ENCODE measurements around the gene COL18A1. TPM values are rescaled to one million over a fixed set of nuclear protein-coding genes. Genes with fewer than 3 reads are reported as not detected.

The COL18A1 gene
- total RNA-seq, 4 donors from 2014 or later: 124 to 224 (median 173) TPM

GRCh38 chr21:45516071-45516670, 111.2 kb downstream of the COL18A1 start:
- H3K4me3 ChIP-seq: no peak overlapping the region
- no peak for DNase-seq (ENCODE audit: low spot score in 2 of 2)
- peaks cover 0 to 35% (median 13%) of the 10 kb centered on the region in 4 donors for H3K9me3 ChIP-seq
- WGBS, 2 donors: 93 to 95% methylated on average over 15 to 21 of the region's 21 CpGs
- TF ChIP-seq POLR2A (IDR thresholded peaks at IDR 0.05): no peak
- TF ChIP-seq EP300 (IDR thresholded peaks at IDR 0.05): no peak
- no peaks in the 10 kb centered on the region for H3K4me1 ChIP-seq
- H3K36me3 ChIP-seq: peaks cover 0 to 86% (median 3%) of the 10 kb centered on the region in 3 donors
- H3K27ac ChIP-seq: no peak overlapping the region
- no peaks in the 10 kb centered on the region for H3K27me3 ChIP-seq

GRCh38 chr21:45516671-45517151, 111.7 kb downstream of the COL18A1 start:
- no peak for DNase-seq (ENCODE audit: low spot score in 2 of 2)
- 86 to 89% methylated on average over 8 to 11 of the region's 14 CpGs for WGBS, 2 donors
- TF ChIP-seq EP300 (IDR thresholded peaks at IDR 0.05): no peak
- TF ChIP-seq CTCF (IDR thresholded peaks at IDR 0.05): no peak
- no peak for TF ChIP-seq POLR2A (IDR thresholded peaks at IDR 0.05)

GRCh38 chr21:45517249-45518065, 112.5 kb downstream of the COL18A1 start:
- Histone ChIP-seq H3K4me3 (no peak overlapping the region), H3K27ac (no peak overlapping the region), H3K27me3 (no peaks in the 10 kb centered on the region), H3K9me3 (peaks cover 0 to 47% (median 18%) of the 10 kb centered on the region in 4 donors), H3K36me3 (peaks cover 0 to 86% (median 0%) of the 10 kb centered on the region in 3 donors), H3K4me1 (no peaks in the 10 kb centered on the region)
- TF ChIP-seq POLR2A (IDR thresholded peaks at IDR 0.05): no peak
- TF ChIP-seq CTCF (IDR thresholded peaks at IDR 0.05): no peak
- no peak for TF ChIP-seq EP300 (IDR thresholded peaks at IDR 0.05)
- no peak for DNase-seq (ENCODE audit: low spot score in 2 of 2)
- 91% methylated on average over 13 to 14 of the region's 15 CpGs for WGBS, 2 donors

More at GRCh38 chr21:45516671-45517151, 111.7 kb downstream of the COL18A1 start:
- Histone ChIP-seq H3K4me3 (no peak overlapping the region), H3K27ac (no peak overlapping the region), H3K36me3 (peaks cover 0 to 86% (median 3%) of the 10 kb centered on the region in 3 donors), H3K27me3 (no peaks in the 10 kb centered on the region), H3K9me3 (peaks cover 0 to 40% (median 16%) of the 10 kb centered on the region in 4 donors), H3K4me1 (no peaks in the 10 kb centered on the region)

- no peak for DNase-seq (ENCODE audit: low spot score in 2 of 2)
- WGBS, 2 donors: 88 to 92% methylated on average over 2 of the region's 2 CpGs
- Histone ChIP-seq H3K27ac (no peak overlapping the region), H3K4me1 (no peaks in the 10 kb centered on the region), H3K27me3 (no peaks in the 10 kb centered on the region), H3K9me3 (peaks cover 0 to 47% (median 18%) of the 10 kb centered on the region in 4 donors), H3K36me3 (peaks cover 0 to 86% (median 0%) of the 10 kb centered on the region in 3 donors), H3K4me3 (no peak overlapping the region)
- no peak for TF ChIP-seq POLR2A (IDR thresholded peaks at IDR 0.05)
- TF ChIP-seq CTCF (IDR thresholded peaks at IDR 0.05): no peak
- TF ChIP-seq EP300 (IDR thresholded peaks at IDR 0.05): no peak
Observed at GRCh38 chr21:45518742-45519141, 113.8 kb downstream of the COL18A1 start.

GRCh38 chr21:45519182-45519581, 114.2 kb downstream of the COL18A1 start:
- 94 to 96% methylated on average over 4 of the region's 4 CpGs for WGBS, 2 donors
- Histone ChIP-seq H3K4me1 (no peaks in the 10 kb centered on the region), H3K9me3 (peaks cover 0 to 47% (median 18%) of the 10 kb centered on the region in 4 donors), H3K27ac (no peak overlapping the region), H3K4me3 (no peak overlapping the region), H3K36me3 (peaks cover 0 to 83% (median 0%) of the 10 kb centered on the region in 3 donors), H3K27me3 (no peaks in the 10 kb centered on the region)
- no peak for DNase-seq (ENCODE audit: low spot score in 2 of 2)
- TF ChIP-seq CTCF (IDR thresholded peaks at IDR 0.05) (no peak), EP300 (IDR thresholded peaks at IDR 0.05) (no peak), POLR2A (IDR thresholded peaks at IDR 0.05) (no peak)
